Measurements from ENCODE around the gene MAP4K3.

- no peak for TF ChIP-seq CTCF (IDR thresholded peaks at IDR 0.05)
- TF ChIP-seq POLR2A (IDR thresholded peaks at IDR 0.05), result no peak
- no peak for TF ChIP-seq POLR2AphosphoS5 (IDR thresholded peaks at IDR 0.05)
Measured at GRCh38 chr2:39447266-39448168, 10.4 kb upstream of the MAP4K3 start.
